Suprapubic skin (tissue), 4 donors: ENCODE results near the gene SLC25A47. TPM values are rescaled to one million over a fixed set of nuclear protein-coding genes. Genes with fewer than 3 reads are reported as not detected.
A peak's percentile ranks its signal among the peaks of the same experiment; 100 is the strongest.
"Not testable (repeated sequence)": the region's sequence is repeated elsewhere in the genome, so short reads cannot be mapped to it uniquely, and the experiment has no call there.

Experiments
- DNase-seq, 2 donors: peaks; one replicate each; pipeline ENCODE4 v3.0.0-alpha.2; 2019; ENCODE audit warnings: low spot score in 2 of 2
- H3K27ac ChIP-seq: fragments of 200-600 bp; sonication (generic); one replicate; pipeline ENCODE4 v1.5.1; 2019
- H3K27me3 ChIP-seq: fragments of 200-600 bp; sonication (generic); one replicate; pipeline ENCODE4 v1.5.1; 2019
- H3K36me3 ChIP-seq: fragments of 200-600 bp; sonication (generic); one replicate; pipeline ENCODE4 v1.5.1; 2019
- H3K4me1 ChIP-seq: fragments of 200-600 bp; sonication (generic); one replicate; pipeline ENCODE4 v1.5.1; 2019
- H3K4me3 ChIP-seq: fragments of 200-600 bp; sonication (generic); one replicate; pipeline ENCODE4 v1.5.1; 2019; ENCODE audit warnings: mild to moderate bottlenecking
- H3K9me3 ChIP-seq: fragments of 200-600 bp; sonication (generic); one replicate; pipeline ENCODE4 v1.5.1; 2019
- CTCF ChIP-seq, 2 donors: fragments of 200-600 bp in 1 of 2; fragments of 450-650 bp in 1 of 2; sonication (generic) in 1 of 2; IDR thresholded peaks; one replicate each; pipeline ENCODE4 v1.5.1; 2016 to 2019; ENCODE audit warnings: antibody characterized with exemption in 2 of 2, mild to moderate bottlenecking in 1 of 2, moderate library complexity in 1 of 2
- EP300 ChIP-seq: sonication (generic); formaldehyde crosslinking; IDR thresholded peaks from one replicate; pipeline ENCODE4 v1.6.1; 2017; ENCODE audit warnings: antibody characterized with exemption
- POLR2A ChIP-seq, 2 donors: fragments of 450-650 bp; IDR thresholded peaks; one replicate each; pipeline ENCODE4 v1.6.1; 2017; ENCODE audit warnings: antibody characterized with exemption in 2 of 2, mild to moderate bottlenecking in 2 of 2, moderate library complexity in 2 of 2
- POLR2AphosphoS5 ChIP-seq, 3 donors: sonication (generic); formaldehyde crosslinking; IDR thresholded peaks; one replicate each; pipeline ENCODE4 v1.6.1; 2017; ENCODE audit warnings: antibody characterized with exemption in 3 of 3
- WGBS: methylation state at CpG from one replicate; pipeline ENCODE4 v1.1.5; 2018; 5-methylcytosine and 5-hydroxymethylcytosine counted together
- total RNA-seq, 4 donors: library from RNA; depleted of rRNA; stranded (reverse); fragments of >200 nt; gene quantifications; one replicate each; pipeline ENCODE4 v1.1.0, GENCODE V29; 2016

Gene SLC25A47
- total RNA-seq, 4 donors from 2014 or later: 0.30 to 1.4 TPM; not detected in 2

GRCh38 chr14:100279563-100279962, 43.6 kb upstream of the SLC25A47 start:
- Histone ChIP-seq H3K36me3 (peaks cover 12% of the 10 kb centered on the region), H3K9me3 (no peaks in the 10 kb centered on the region), H3K4me3 (no peak overlapping the region), H3K27me3 (no peaks in the 10 kb centered on the region), H3K27ac (no peak overlapping the region), H3K4me1 (peaks cover 32% of the 10 kb centered on the region)
- 89% methylated on average over 8 of the region's 8 CpGs for WGBS
- no peak for TF ChIP-seq CTCF (IDR thresholded peaks at IDR 0.05)
- TF ChIP-seq POLR2AphosphoS5 (IDR thresholded peaks at IDR 0.05): no peak
- TF ChIP-seq EP300: no peak
- DNase-seq: no peak

- H3K36me3 ChIP-seq: peaks cover 9% of the 10 kb centered on the region
- peaks cover 48% of the 10 kb centered on the region for H3K4me1 ChIP-seq
- no peaks in the 10 kb centered on the region for H3K27me3 ChIP-seq
- no peaks in the 10 kb centered on the region for H3K9me3 ChIP-seq
- H3K4me3 ChIP-seq: no peak overlapping the region
- WGBS: 54% methylated on average over 11 of the region's 11 CpGs
- no peak for DNase-seq
- TF ChIP-seq EP300 (no peak), POLR2AphosphoS5 (IDR thresholded peaks at IDR 0.05) (no peak), POLR2A (IDR thresholded peaks at IDR 0.05) (no peak), CTCF (IDR thresholded peaks at IDR 0.05) (no peak)
- no peak overlapping the region for H3K27ac ChIP-seq
Measured at GRCh38 chr14:100281286-100282082, 41.7 kb upstream of the SLC25A47 start.

GRCh38 chr14:100282083-100282350, 41.1 kb upstream of the SLC25A47 start:
- Histone ChIP-seq H3K4me1 (peaks cover 48% of the 10 kb centered on the region), H3K27ac (no peak overlapping the region), H3K36me3 (peaks cover 5% of the 10 kb centered on the region), H3K4me3 (no peak overlapping the region), H3K9me3 (no peaks in the 10 kb centered on the region), H3K27me3 (no peaks in the 10 kb centered on the region)
- DNase-seq: no peak
- 97% methylated on average over 7 of the region's 7 CpGs for WGBS
- no peak for TF ChIP-seq CTCF (IDR thresholded peaks at IDR 0.05)
- TF ChIP-seq EP300: no peak
- TF ChIP-seq POLR2AphosphoS5 (IDR thresholded peaks at IDR 0.05): no peak

- no peaks in the 10 kb centered on the region for H3K36me3 ChIP-seq
- peaks cover 48% of the 10 kb centered on the region for H3K4me1 ChIP-seq
- H3K4me3 ChIP-seq: no peak overlapping the region
- peak overlapping the region; percentile 0 for H3K27ac ChIP-seq
- TF ChIP-seq EP300: no peak
- TF ChIP-seq POLR2A (IDR thresholded peaks at IDR 0.05): no peak
- no peak for TF ChIP-seq CTCF (IDR thresholded peaks at IDR 0.05)
- TF ChIP-seq POLR2AphosphoS5 (IDR thresholded peaks at IDR 0.05): no peak
- WGBS: 80% methylated on average over 9 of the region's 9 CpGs
- no peaks in the 10 kb centered on the region for H3K9me3 ChIP-seq
- H3K27me3 ChIP-seq: no peaks in the 10 kb centered on the region
- no peak for DNase-seq
Measured at GRCh38 chr14:100282766-100283419, 40.2 kb upstream of the SLC25A47 start.

GRCh38 chr14:100283436-100283835, 39.7 kb upstream of the SLC25A47 start:
- WGBS: 91% methylated on average over 9 of the region's 9 CpGs
- not testable (repeated sequence) for H3K9me3 ChIP-seq, H3K4me3 ChIP-seq, H3K27me3 ChIP-seq, H3K36me3 ChIP-seq, DNase-seq, H3K27ac ChIP-seq
- peaks cover 46% of the 10 kb centered on the region for H3K4me1 ChIP-seq
